Upper lobe of left lung (tissue), 6 donors: Measurements from ENCODE around the gene IL16. TPM values are rescaled to one million over a fixed set of nuclear protein-coding genes. Genes with fewer than 3 reads are reported as not detected.
A peak's percentile ranks its signal among the peaks of the same experiment; 100 is the strongest.

ENCODE experiments used
- ATAC-seq, 2 donors: fragments of 200-7000 bp; cut with Tn5 transposase; one replicate each; pipeline ENCODE4 v1.9.1; 2022; ENCODE audit warnings: mild to moderate bottlenecking in 2 of 2, moderate library complexity in 2 of 2; ENCODE audit not compliant: low FRiP score in 2 of 2
- DNase-seq, 2 donors: peaks; one replicate each; pipeline ENCODE4 v3.0.0-alpha.2; 2019 to 2020
- H3K27ac ChIP-seq, 4 donors: fragments of 200-600 bp; sonication (generic); one replicate each; pipeline ENCODE4 v1.5.1; 2016 to 2019
- H3K27me3 ChIP-seq, 4 donors: fragments of 200-600 bp; sonication (generic); one replicate each; pipeline ENCODE4 v1.5.1; 2017 to 2019
- H3K36me3 ChIP-seq, 4 donors: fragments of 200-600 bp; sonication (generic); one replicate each; pipeline ENCODE4 v1.5.1; 2016 to 2019
- H3K4me1 ChIP-seq, 4 donors: fragments of 200-600 bp; sonication (generic); one replicate each; pipeline ENCODE4 v1.5.1; 2018 to 2019
- H3K4me3 ChIP-seq, 4 donors: fragments of 200-600 bp; sonication (generic); one replicate each; pipeline ENCODE4 v1.5.1; 2017 to 2019; ENCODE audit warnings: mild to moderate bottlenecking in 2 of 4, moderate library complexity in 1 of 4
- H3K9me3 ChIP-seq, 4 donors: fragments of 200-600 bp; sonication (generic); one replicate each; pipeline ENCODE4 v1.5.1; 2018 to 2019
- CTCF ChIP-seq, 6 experiments: fragments of 450-650 bp in 4 of 6; fragments of 200-600 bp in 2 of 6; sonication (generic) in 2 of 6; IDR thresholded peaks; one replicate each; pipeline ENCODE4 v1.5.1; 2016 to 2019; ENCODE audit warnings: antibody characterized with exemption in 6 of 6
- EP300 ChIP-seq, 4 donors: sonication (generic); formaldehyde crosslinking; IDR thresholded peaks; one replicate each; pipeline ENCODE4 v1.5.1; 2017; ENCODE audit warnings: antibody characterized with exemption in 4 of 4, control low read depth in 2 of 4
- POLR2A ChIP-seq, 4 donors: fragments of 450-650 bp; IDR thresholded peaks; one replicate each; pipeline ENCODE4 v1.5.1; 2016 to 2017; ENCODE audit warnings: antibody characterized with exemption in 4 of 4, mild to moderate bottlenecking in 2 of 4
- POLR2AphosphoS5 ChIP-seq, 2 donors: sonication (generic); formaldehyde crosslinking; IDR thresholded peaks; one replicate each; pipeline ENCODE4 v1.5.1; 2017; ENCODE audit warnings: antibody characterized with exemption in 2 of 2
- WGBS, 2 donors: methylation state at CpG; one replicate each; pipeline ENCODE4 v1.1.5; 2017 to 2018; 5-methylcytosine and 5-hydroxymethylcytosine counted together
- total RNA-seq, 6 donors: library from RNA; depleted of rRNA in 4 of 6; stranded (reverse); fragments of >200 nt in 4 of 6; gene quantifications; one replicate each; pipeline versions ENCODE4 v1.1.0 to v1.2.1, GENCODE V29; 2016 to 2021
- donor health status: DM: no; HTN: no; CAD: no; lungs with moderate emphysema.
- donor health status: DM: no; HTN: yes; CAD: no; lungs with severe emphysema.

IL16 gene
- total RNA-seq, 6 donors from 2014 or later: 18.9 to 102 (median 31.8) TPM

GRCh38 chr15:81244306-81244705 is 47.6 kb downstream of the IL16 start:
- no peaks in the 10 kb centered on the region for H3K36me3 ChIP-seq
- H3K27me3 ChIP-seq: no peaks in the 10 kb centered on the region
- no peak for TF ChIP-seq POLR2AphosphoS5 (IDR thresholded peaks at IDR 0.05)
- TF ChIP-seq POLR2A (IDR thresholded peaks at IDR 0.05): no peak
- no peak for TF ChIP-seq EP300 (IDR thresholded peaks at IDR 0.05)
- TF ChIP-seq CTCF (IDR thresholded peaks at IDR 0.05): no peak
- no peak overlapping the region for H3K27ac ChIP-seq
- H3K4me3 ChIP-seq: no peak overlapping the region
- ATAC-seq (no peak), DNase-seq (no peak)
- peaks cover 0 to 17% (median 10%) of the 10 kb centered on the region in 4 donors for H3K9me3 ChIP-seq
- H3K4me1 ChIP-seq: no peaks in the 10 kb centered on the region
- WGBS, 2 donors: 69 to 83% methylated on average over 1 of the region's 1 CpG

- DNase-seq (no peak), ATAC-seq (no peak)
- H3K36me3 ChIP-seq: no peaks in the 10 kb centered on the region
- H3K9me3 ChIP-seq: peaks cover 0 to 4% (median 0%) of the 10 kb centered on the region in 4 donors
- H3K4me3 ChIP-seq: no peak overlapping the region
- peak overlapping the region in 1 of 4 donors; percentile 16 for H3K27ac ChIP-seq
- TF ChIP-seq EP300 (IDR thresholded peaks at IDR 0.05): no peak
- TF ChIP-seq POLR2A (IDR thresholded peaks at IDR 0.05): no peak
- no peak for TF ChIP-seq POLR2AphosphoS5 (IDR thresholded peaks at IDR 0.05)
- TF ChIP-seq CTCF (IDR thresholded peaks at IDR 0.05): no peak
- no peaks in the 10 kb centered on the region for H3K4me1 ChIP-seq
- no peaks in the 10 kb centered on the region for H3K27me3 ChIP-seq
- WGBS, 2 donors: 90 to 94% methylated on average over 2 of the region's 2 CpGs
Observed at GRCh38 chr15:81253846-81254245, 57.2 kb downstream of the IL16 start.

- Histone ChIP-seq H3K9me3 (peaks cover 0 to 4% (median 0%) of the 10 kb centered on the region in 4 donors), H3K4me1 (no peaks in the 10 kb centered on the region)
- ATAC-seq: no peak
Observed at GRCh38 chr15:81254277-81254915, 57.7 kb downstream of the IL16 start.

GRCh38 chr15:81254916-81255290 is 58.2 kb downstream of the IL16 start:
- H3K9me3 ChIP-seq: peaks cover 0 to 4% (median 0%) of the 10 kb centered on the region in 4 donors
- no peak for ATAC-seq
- no peaks in the 10 kb centered on the region for H3K27me3 ChIP-seq
- DNase-seq: no peak
- no peak for TF ChIP-seq POLR2AphosphoS5 (IDR thresholded peaks at IDR 0.05)
- TF ChIP-seq POLR2A (IDR thresholded peaks at IDR 0.05): no peak
- TF ChIP-seq EP300 (IDR thresholded peaks at IDR 0.05): no peak
- no peak for TF ChIP-seq CTCF (IDR thresholded peaks at IDR 0.05)
- H3K4me3 ChIP-seq: no peak overlapping the region
- WGBS, 2 donors: 77 to 81% methylated on average over 3 of the region's 3 CpGs
- peak overlapping the region in 1 of 4 donors; percentile 4 for H3K27ac ChIP-seq
- H3K4me1 ChIP-seq: no peaks in the 10 kb centered on the region
- no peaks in the 10 kb centered on the region for H3K36me3 ChIP-seq

More at GRCh38 chr15:81254277-81254915, 57.7 kb downstream of the IL16 start:
- DNase-seq: no peak
- Histone ChIP-seq H3K4me3 (no peak overlapping the region), H3K36me3 (no peaks in the 10 kb centered on the region), H3K27ac (peak overlapping the region in 2 of 4 donors; percentile 4 to 33), H3K27me3 (no peaks in the 10 kb centered on the region)
- 54 to 77% methylated on average over 5 of the region's 5 CpGs for WGBS, 2 donors
- TF ChIP-seq POLR2A (IDR thresholded peaks at IDR 0.05): no peak
- TF ChIP-seq POLR2AphosphoS5 (IDR thresholded peaks at IDR 0.05): no peak
- no peak for TF ChIP-seq EP300 (IDR thresholded peaks at IDR 0.05)
- TF ChIP-seq CTCF (IDR thresholded peaks at IDR 0.05): no peak
